Measurements from ENCODE around the gene CACNG5.

CACNG5 gene

DNA sequence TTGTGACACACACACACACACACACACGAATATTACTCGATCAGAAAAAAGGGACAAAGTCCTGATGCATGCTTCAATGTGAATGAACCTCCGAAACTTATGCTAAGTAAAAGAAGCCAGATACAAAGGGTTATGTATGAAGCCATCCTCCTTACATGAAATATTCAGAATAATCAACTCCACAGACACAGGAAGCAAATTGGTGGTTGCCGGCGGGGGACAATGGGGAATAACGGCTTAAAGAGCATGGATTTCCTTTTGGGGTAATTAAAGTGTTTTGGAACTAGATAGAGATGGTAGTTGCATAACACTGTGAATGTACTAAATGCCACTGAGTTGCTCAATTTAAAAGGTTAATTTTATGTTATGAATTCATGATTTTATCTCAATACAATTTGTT lies 8.1 kb upstream of the CACNG5 start:
- Histone ChIP-seq H3K9me3 (ENCODE audit: insufficient read depth, low read length, severe bottlenecking) (no peaks in the 10 kb centered on the region), H3K4me3 (ENCODE audit: low read depth in 1 of 2, low read length in 2 of 2) (no peak overlapping the region), H3K27ac (ENCODE audit: low read length) (no peak overlapping the region), H3K4me2 (ENCODE audit: insufficient read depth, low read length) (no peak overlapping the region), H3K36me3 (ENCODE audit: insufficient read depth, low read length) (no peaks in the 10 kb centered on the region), H3K4me1 (ENCODE audit: insufficient read depth, low read length) (no peaks in the 10 kb centered on the region), H3K79me2 (ENCODE audit: insufficient read depth, low read length) (no peaks in the 10 kb centered on the region), H2AFZ (ENCODE audit: low read depth, low read length) (no peak overlapping the region), H3K9ac (ENCODE audit: low read depth, low read length) (no peak overlapping the region), H3K27me3 (ENCODE audit: insufficient read depth, low read length, poor library complexity) (peaks cover 18% of the 10 kb centered on the region), H4K20me1 (ENCODE audit: insufficient read depth, low read length) (no peaks in the 10 kb centered on the region)
- no peak for ATAC-seq (ENCODE audit: insufficient read depth, low read depth)
- TF ChIP-seq EZH2 (IDR thresholded peaks at IDR 0.05; ENCODE audit: borderline replicate concordance, low read depth, low read length, severe bottlenecking) (no peak), CTCF (IDR thresholded peaks at IDR 0.05; ENCODE audit: borderline replicate concordance, extremely low read depth, low read length, poor library complexity, severe bottlenecking) (no peak)
- no peak for DNase-seq

DNA sequence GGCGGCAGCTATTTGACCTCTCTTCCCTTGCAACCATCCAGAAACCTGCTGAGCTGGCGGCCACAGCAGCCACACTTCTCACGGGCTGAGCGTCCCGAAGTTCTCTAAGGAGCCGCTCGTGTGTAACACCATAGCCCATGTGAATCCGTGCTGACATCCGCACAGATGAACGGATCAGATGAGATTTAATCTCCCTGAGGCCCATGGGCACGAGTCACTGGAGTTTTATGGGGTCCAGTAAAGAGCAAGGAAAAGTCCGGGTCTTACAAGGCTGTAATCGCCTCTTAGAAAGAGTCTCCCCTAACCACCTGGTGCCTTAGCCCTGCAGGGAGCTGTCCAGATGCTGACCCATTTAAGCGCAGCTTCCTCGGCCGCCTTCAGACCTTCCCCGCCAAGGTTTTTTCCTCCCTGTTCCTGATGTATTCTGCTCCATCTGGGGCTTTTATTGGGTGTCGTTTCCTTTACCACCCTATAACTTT lies 5.5 kb upstream of the CACNG5 start:
- Histone ChIP-seq H3K4me1 (ENCODE audit: insufficient read depth, low read length) (no peaks in the 10 kb centered on the region), H3K9me3 (ENCODE audit: insufficient read depth, low read length, severe bottlenecking) (no peaks in the 10 kb centered on the region), H3K4me3 (ENCODE audit: low read depth in 1 of 2, low read length in 2 of 2) (no peak overlapping the region), H3K79me2 (ENCODE audit: insufficient read depth, low read length) (no peaks in the 10 kb centered on the region), H3K36me3 (ENCODE audit: insufficient read depth, low read length) (no peaks in the 10 kb centered on the region), H4K20me1 (ENCODE audit: insufficient read depth, low read length) (no peaks in the 10 kb centered on the region), H2AFZ (ENCODE audit: low read depth, low read length) (no peak overlapping the region), H3K27ac (ENCODE audit: low read length) (no peak overlapping the region), H3K9ac (ENCODE audit: low read depth, low read length) (no peak overlapping the region), H3K27me3 (ENCODE audit: insufficient read depth, low read length, poor library complexity) (peaks cover 18% of the 10 kb centered on the region), H3K4me2 (ENCODE audit: insufficient read depth, low read length) (no peak overlapping the region)
- DNase-seq (peak; percentile 37), ATAC-seq (ENCODE audit: insufficient read depth, low read depth) (peak; percentile 75)
- TF ChIP-seq CTCF (IDR thresholded peaks at IDR 0.05; ENCODE audit: borderline replicate concordance, extremely low read depth, low read length, poor library complexity, severe bottlenecking) (no peak), EZH2 (IDR thresholded peaks at IDR 0.05; ENCODE audit: borderline replicate concordance, low read depth, low read length, severe bottlenecking) (no peak)

- Histone ChIP-seq H3K4me1 (ENCODE audit: insufficient read depth, low read length) (no peaks in the 10 kb centered on the region), H3K27me3 (ENCODE audit: insufficient read depth, low read length, poor library complexity) (peaks cover 18% of the 10 kb centered on the region), H3K79me2 (ENCODE audit: insufficient read depth, low read length) (no peaks in the 10 kb centered on the region), H3K27ac (ENCODE audit: low read length) (no peak overlapping the region), H3K9me3 (ENCODE audit: insufficient read depth, low read length, severe bottlenecking) (no peaks in the 10 kb centered on the region), H3K4me2 (ENCODE audit: insufficient read depth, low read length) (no peak overlapping the region), H3K9ac (ENCODE audit: low read depth, low read length) (no peak overlapping the region), H4K20me1 (ENCODE audit: insufficient read depth, low read length) (no peaks in the 10 kb centered on the region), H3K36me3 (ENCODE audit: insufficient read depth, low read length) (no peaks in the 10 kb centered on the region), H3K4me3 (ENCODE audit: low read depth in 1 of 2, low read length in 2 of 2) (no peak overlapping the region), H2AFZ (ENCODE audit: low read depth, low read length) (no peak overlapping the region)
- no peak for TF ChIP-seq EZH2 (IDR thresholded peaks at IDR 0.05; ENCODE audit: borderline replicate concordance, low read depth, low read length, severe bottlenecking)
- ATAC-seq (ENCODE audit: insufficient read depth, low read depth) = no peak
- no peak for DNase-seq
Observed at GRCh38 chr17:66829883-66830282, 5.0 kb upstream of the CACNG5 start.

- ATAC-seq (ENCODE audit: insufficient read depth, low read depth) (no peak), DNase-seq (no peak)
- H3K4me2 ChIP-seq (ENCODE audit: insufficient read depth, low read length) = no peak overlapping the region
- H4K20me1 ChIP-seq (ENCODE audit: insufficient read depth, low read length) = no peaks in the 10 kb centered on the region
- no peaks in the 10 kb centered on the region for H3K4me1 ChIP-seq (ENCODE audit: insufficient read depth, low read length)
- H3K27me3 ChIP-seq (ENCODE audit: insufficient read depth, low read length, poor library complexity) = peaks cover 18% of the 10 kb centered on the region
- no peak overlapping the region for H3K9ac ChIP-seq (ENCODE audit: low read depth, low read length)
- H3K27ac ChIP-seq (ENCODE audit: low read length) = no peak overlapping the region
- H3K36me3 ChIP-seq (ENCODE audit: insufficient read depth, low read length) = no peaks in the 10 kb centered on the region
- no peak overlapping the region for H2AFZ ChIP-seq (ENCODE audit: low read depth, low read length)
- H3K79me2 ChIP-seq (ENCODE audit: insufficient read depth, low read length) = no peaks in the 10 kb centered on the region
- TF ChIP-seq CTCF (IDR thresholded peaks at IDR 0.05; ENCODE audit: borderline replicate concordance, extremely low read depth, low read length, poor library complexity, severe bottlenecking) = no peak
- TF ChIP-seq EZH2 (IDR thresholded peaks at IDR 0.05; ENCODE audit: borderline replicate concordance, low read depth, low read length, severe bottlenecking) = no peak
- no peaks in the 10 kb centered on the region for H3K9me3 ChIP-seq (ENCODE audit: insufficient read depth, low read length, severe bottlenecking)
- no peak overlapping the region for H3K4me3 ChIP-seq (ENCODE audit: low read depth in 1 of 2, low read length in 2 of 2)
Observed at GRCh38 chr17:66830451-66830850, 4.5 kb upstream of the CACNG5 start.
